K562 (cell line): ENCODE measurements around the gene SLC24A4. TPM values are rescaled to one million over a fixed set of nuclear protein-coding genes. Genes with fewer than 3 reads are reported as not detected.

Experiments
- ATAC-seq: fragments of 200-7000 bp; cut with Tn5 transposase; 3 replicates; pipeline ENCODE4 v1.9.1; 2020; ENCODE audit warnings: moderate library complexity
- BruUV-seq: library from RNA; stranded (reverse); fragments of 400-500 nt; replicated peaks from 2 replicates; lab custom pipeline; 2021; lab: Mats Ljungman, UMichigan
- CTCF ChIA-PET: fragments of 300-600 bp; formaldehyde crosslinking; extraction: SDS; loops from one replicate; lab custom pipeline; 2021; ENCODE audit warnings: low intra/inter-chr PET ratio; lab: Yijun Ruan, JAX
- POLR2A ChIA-PET: fragments of 300-600, 350-650 bp; sonication (Branson Sonifier 250); formaldehyde crosslinking; extraction: SDS; loops from one replicate; lab custom pipeline; 2021; ENCODE audit warnings: antibody characterized with exemption, inconsistent platforms; lab: Yijun Ruan, JAX
- DNase-seq, 4 experiments: peaks; one replicate each; pipeline versions ENCODE4 v3.0.0 to v3.0.0-alpha.2; 2011 to 2018; ENCODE audit warnings: low spot score in 3 of 4, mixed read lengths in 3 of 4; ENCODE audit errors: extremely low read depth in 1 of 4
- FAIRE-seq: peaks from 2 replicates; lab custom pipeline; 2011; peaks lifted over from hg19 to GRCh38; lab: Jason Lieb, UNC
- H2AFZ ChIP-seq: 2 replicates; pipeline ENCODE4 v1.6.0; 2011; ENCODE audit warnings: low read depth, low read length, control low read depth, inconsistent platforms
- H3K27ac ChIP-seq: fragments of 200-600 bp; 3 replicates; pipeline ENCODE4 v1.8.0; 2011; ENCODE audit warnings: low read depth, mild to moderate bottlenecking, control low read depth, inconsistent platforms, low read length, moderate library complexity, mixed read lengths; ENCODE audit errors: extremely low read depth
- H3K27me3 ChIP-seq, 2 experiments: fragments of 300-600 bp in 1 of 2; 2 replicates in 1 of 2; 3 replicates in 1 of 2; pipeline versions ENCODE4 v1.6.0 to v1.8.0; 2011; ENCODE audit warnings: inconsistent platforms in 2 of 2, low read length in 2 of 2, mild to moderate bottlenecking in 1 of 2, mixed read lengths in 1 of 2, moderate library complexity in 1 of 2; ENCODE audit not compliant: control insufficient read depth in 2 of 2, insufficient read depth in 2 of 2
- H3K36me3 ChIP-seq: fragments of 300-600 bp; 3 replicates; pipeline ENCODE4 v1.8.0; 2011; ENCODE audit warnings: mild to moderate bottlenecking, low read length, inconsistent platforms; ENCODE audit not compliant: control insufficient read depth, insufficient read depth
- H3K4me1 ChIP-seq, 2 experiments: fragments of 200-600 bp in 1 of 2; replicated peaks in 1 of 2; 2 replicates in 1 of 2; 3 replicates in 1 of 2; pipeline versions ENCODE4 v1.5.1 to v1.8.0; 2011; ENCODE audit warnings: inconsistent platforms in 2 of 2, low read length in 2 of 2, mild to moderate bottlenecking in 1 of 2, mixed read lengths in 1 of 2, moderate library complexity in 1 of 2; ENCODE audit not compliant: control insufficient read depth in 2 of 2, insufficient read depth in 2 of 2
- H3K4me2 ChIP-seq: 2 replicates; pipeline ENCODE4 v1.6.1; 2011; ENCODE audit warnings: low read length, control low read depth, inconsistent platforms, mixed read lengths; ENCODE audit not compliant: insufficient read depth
- H3K4me3 ChIP-seq: fragments of 200-600 bp; sonication (generic), shearing (Covaris generic); 2 replicates; pipeline ENCODE4 v1.5.1; 2016; ENCODE audit warnings: control low read depth, inconsistent platforms
- H3K79me2 ChIP-seq: fragments of 200-600 bp; 3 replicates; pipeline ENCODE4 v1.8.0; 2011; ENCODE audit warnings: low read length, inconsistent platforms; ENCODE audit not compliant: control insufficient read depth, insufficient read depth
- H3K9ac ChIP-seq, 2 experiments: 2 replicates each; pipeline versions ENCODE4 v1.6.0 to v1.6.1; 2011; ENCODE audit warnings: low read depth in 2 of 2, low read length in 2 of 2, control low read depth in 1 of 2, inconsistent platforms in 1 of 2, mild to moderate bottlenecking in 1 of 2, mixed read lengths in 1 of 2; ENCODE audit not compliant: insufficient read depth in 1 of 2
- H3K9me1 ChIP-seq: one replicate; pipeline ENCODE4 v1.6.0; 2011; ENCODE audit warnings: inconsistent platforms, mild to moderate bottlenecking, low read length, moderate library complexity; ENCODE audit not compliant: control insufficient read depth, insufficient read depth
- H3K9me3 ChIP-seq: replicated peaks from 2 replicates; pipeline ENCODE4 v1.5.1; 2011; ENCODE audit warnings: low read depth, low read length, inconsistent platforms; ENCODE audit not compliant: control insufficient read depth, insufficient read depth
- H4K20me1 ChIP-seq: replicated peaks from 2 replicates; pipeline ENCODE4 v1.6.1; 2011; ENCODE audit warnings: low read length, inconsistent platforms, mixed read lengths; ENCODE audit not compliant: control insufficient read depth, insufficient read depth
- BRF1 ChIP-seq: IDR thresholded peaks from 3 replicates; pipeline ENCODE4 v1.6.1; 2011; ENCODE audit warnings: borderline replicate concordance, mild to moderate bottlenecking; ENCODE audit not compliant: insufficient read length; ENCODE audit errors: extremely low read depth
- LCOR ChIP-seq: sonication (generic); formaldehyde crosslinking; IDR thresholded peaks from 2 replicates; pipeline ENCODE4 v1.8.0; 2022; ENCODE audit warnings: mild to moderate bottlenecking, missing genetic modification reagents
- MECOM ChIP-seq: fragments of 250-450 bp; sonication (Bioruptor Pico); IDR thresholded peaks from 2 replicates; pipeline ENCODE4 v1.8.0; 2022; ENCODE audit warnings: inconsistent platforms
- NBN ChIP-seq: fragments of 450-650 bp; IDR thresholded peaks from 2 replicates; pipeline ENCODE4 v1.6.1; 2016; ENCODE audit warnings: low read depth, mild to moderate bottlenecking
- NFIC ChIP-seq: fragments of 450-650 bp; IDR thresholded peaks from 2 replicates; pipeline ENCODE4 v1.6.1; 2017; ENCODE audit warnings: mild to moderate bottlenecking, inconsistent platforms
- NR3C1 ChIP-seq: sonication (generic); formaldehyde crosslinking; IDR thresholded peaks from 2 replicates; pipeline ENCODE4 v1.8.1; 2022; ENCODE audit warnings: missing genetic modification reagents
- RAD51 ChIP-seq: fragments of 450-650 bp; IDR thresholded peaks from 2 replicates; pipeline ENCODE4 v1.7.1; 2016; ENCODE audit warnings: low read depth, mild to moderate bottlenecking, borderline replicate concordance
- WGBS: fragments of 100-300 bp; shearing (Covaris generic); methylation state at CpG from one replicate; pipeline ENCODE4 v1.1.6; 2016; ENCODE audit warnings: low coverage, mixed read lengths; ENCODE audit not compliant: insufficient coverage; ENCODE audit errors: missing lambda C conversion rate; 5-methylcytosine and 5-hydroxymethylcytosine counted together
- in situ Hi-C: fragments of 300-500 bp; cut with MboI; formaldehyde crosslinking; loops from 4 replicates; pipeline ENCODE4 v1.15.0; 2018; ENCODE audit warnings: inconsistent platforms, mixed read lengths
- intact Hi-C: fragments of 100-400 bp; cut with micrococcal nuclease; formaldehyde crosslinking; loops from 2 replicates; pipeline ENCODE4 v1.14.2; 2022
- polyA plus RNA-seq, 8 experiments: library from polyadenylated mRNA; depleted of rRNA in 4 of 8; stranded (reverse) in 5 of 8; unstranded in 3 of 8; fragments of >200 nt; fragmentation: Nextera tagmentation in 2 of 8; fragmentation: Illumina TruSeq in 1 of 8; extraction: Ambion mirVana in 2 of 8; extraction: Trizol in 1 of 8; gene quantifications; 2 replicates each; pipeline versions ENCODE4 v1.2.1 to v1.2.3, GENCODE V29; 2011 to 2014; ENCODE audit warnings: inconsistent platforms in 1 of 8, missing spikeins in 1 of 8
- total RNA-seq, 7 experiments: library from RNA; depleted of rRNA in 6 of 7; stranded (reverse); fragments of >200 nt in 6 of 7; fragmentation: Illumina TruSeq in 2 of 7; extraction: Trizol in 2 of 7; gene quantifications; 2 replicates each; pipeline versions ENCODE4 v1.2.1 to v1.2.3, GENCODE V29; 2011 to 2021; ENCODE audit warnings: low replicate concordance in 1 of 7
- TF ChIP-seq, protein P1 (sequence below), 2 experiments: fragments of 450-650 bp in 1 of 2; IDR thresholded peaks; 2 replicates each; pipeline ENCODE4 v1.6.1; 2011 to 2017; ENCODE audit warnings: low read depth in 2 of 2, antibody characterized with exemption in 1 of 2, borderline replicate concordance in 1 of 2, low read length in 1 of 2, mild to moderate bottlenecking in 1 of 2, mixed read lengths in 1 of 2; ENCODE audit not compliant: control insufficient read depth in 1 of 2
- TF ChIP-seq, protein P2 (sequence below): fragments of 250-450 bp; sonication (Bioruptor Pico); IDR thresholded peaks from 2 replicates; pipeline ENCODE4 v1.8.0; 2021; ENCODE audit warnings: mild to moderate bottlenecking, moderate library complexity
- TF ChIP-seq, protein P3 (sequence below): fragments of 250-450 bp; sonication (Bioruptor Pico); IDR thresholded peaks from 2 replicates; pipeline ENCODE4 v1.4.0; 2020

The SLC24A4 gene
- total and polyA plus RNA-seq, 9 of the 15 experiments (the other 6 are each of a cell fraction or from before 2014, with no cell fraction given): not detected

DNA sequence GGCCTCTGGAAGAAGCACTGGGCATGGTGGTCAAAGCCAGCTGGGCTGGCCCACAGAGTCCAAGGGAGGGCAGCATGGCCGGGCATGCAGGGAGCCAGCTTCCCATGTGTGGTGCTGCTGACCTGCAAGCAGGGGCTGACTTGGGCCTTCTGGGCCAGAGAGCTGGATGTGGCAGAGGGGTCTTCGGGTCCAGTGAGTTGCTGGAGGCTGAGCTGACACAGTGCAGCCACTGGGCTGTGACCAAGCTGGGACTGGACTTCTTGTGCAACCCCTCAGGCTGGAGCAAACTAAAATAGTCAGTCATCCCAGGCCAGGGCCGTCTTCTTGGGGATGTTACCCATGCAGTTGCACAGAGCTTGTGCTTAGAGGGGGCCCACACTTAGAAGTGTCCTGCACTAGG is 183.3 kb downstream of the SLC24A4 start:
- 3% methylated on average over 3 of the region's 3 CpGs for WGBS
- Histone ChIP-seq H3K4me3 (no peak overlapping the region), H3K4me1 (no peaks in the 10 kb centered on the region), H3K27ac (no peak overlapping the region), H3K27me3 (no peaks in the 10 kb centered on the region), H3K79me2 (no peaks in the 10 kb centered on the region), H2AFZ (no peak overlapping the region), H3K36me3 (no peaks in the 10 kb centered on the region), H3K9me3 (no peaks in the 10 kb centered on the region), H3K4me2 (no peak overlapping the region), H3K9ac (no peak overlapping the region), H4K20me1 (no peaks in the 10 kb centered on the region), H3K9me1 (no peaks in the 10 kb centered on the region)
- CTCF ChIA-PET: no interaction called here
- no TSS peak for BruUV-seq
- in situ Hi-C loops: no loop called here
- intact Hi-C loops: no loop called here
- no peak for DNase-seq
- no peak for FAIRE-seq
- no peak for ATAC-seq
- POLR2A ChIA-PET: no interaction called here
- TF ChIP-seq, protein P1, sequence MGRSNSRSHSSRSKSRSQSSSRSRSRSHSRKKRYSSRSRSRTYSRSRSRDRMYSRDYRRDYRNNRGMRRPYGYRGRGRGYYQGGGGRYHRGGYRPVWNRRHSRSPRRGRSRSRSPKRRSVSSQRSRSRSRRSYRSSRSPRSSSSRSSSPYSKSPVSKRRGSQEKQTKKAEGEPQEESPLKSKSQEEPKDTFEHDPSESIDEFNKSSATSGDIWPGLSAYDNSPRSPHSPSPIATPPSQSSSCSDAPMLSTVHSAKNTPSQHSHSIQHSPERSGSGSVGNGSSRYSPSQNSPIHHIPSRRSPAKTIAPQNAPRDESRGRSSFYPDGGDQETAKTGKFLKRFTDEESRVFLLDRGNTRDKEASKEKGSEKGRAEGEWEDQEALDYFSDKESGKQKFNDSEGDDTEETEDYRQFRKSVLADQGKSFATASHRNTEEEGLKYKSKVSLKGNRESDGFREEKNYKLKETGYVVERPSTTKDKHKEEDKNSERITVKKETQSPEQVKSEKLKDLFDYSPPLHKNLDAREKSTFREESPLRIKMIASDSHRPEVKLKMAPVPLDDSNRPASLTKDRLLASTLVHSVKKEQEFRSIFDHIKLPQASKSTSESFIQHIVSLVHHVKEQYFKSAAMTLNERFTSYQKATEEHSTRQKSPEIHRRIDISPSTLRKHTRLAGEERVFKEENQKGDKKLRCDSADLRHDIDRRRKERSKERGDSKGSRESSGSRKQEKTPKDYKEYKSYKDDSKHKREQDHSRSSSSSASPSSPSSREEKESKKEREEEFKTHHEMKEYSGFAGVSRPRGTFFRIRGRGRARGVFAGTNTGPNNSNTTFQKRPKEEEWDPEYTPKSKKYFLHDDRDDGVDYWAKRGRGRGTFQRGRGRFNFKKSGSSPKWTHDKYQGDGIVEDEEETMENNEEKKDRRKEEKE (IDR thresholded peaks at IDR 0.05; ENCODE audit: borderline replicate concordance in 1 of 2, control insufficient read depth in 1 of 2, low read depth in 2 of 2, low read length in 1 of 2): no peak
- TF ChIP-seq, protein P2, sequence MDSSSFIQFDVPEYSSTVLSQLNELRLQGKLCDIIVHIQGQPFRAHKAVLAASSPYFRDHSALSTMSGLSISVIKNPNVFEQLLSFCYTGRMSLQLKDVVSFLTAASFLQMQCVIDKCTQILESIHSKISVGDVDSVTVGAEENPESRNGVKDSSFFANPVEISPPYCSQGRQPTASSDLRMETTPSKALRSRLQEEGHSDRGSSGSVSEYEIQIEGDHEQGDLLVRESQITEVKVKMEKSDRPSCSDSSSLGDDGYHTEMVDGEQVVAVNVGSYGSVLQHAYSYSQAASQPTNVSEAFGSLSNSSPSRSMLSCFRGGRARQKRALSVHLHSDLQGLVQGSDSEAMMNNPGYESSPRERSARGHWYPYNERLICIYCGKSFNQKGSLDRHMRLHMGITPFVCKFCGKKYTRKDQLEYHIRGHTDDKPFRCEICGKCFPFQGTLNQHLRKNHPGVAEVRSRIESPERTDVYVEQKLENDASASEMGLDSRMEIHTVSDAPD (CRISPR knock-in tag): no peak
- TF ChIP-seq NFIC: no peak
- TF ChIP-seq NR3C1 (CRISPR knock-in tag): no peak
- no peak for TF ChIP-seq RAD51
- no peak for TF ChIP-seq BRF1
- no peak for TF ChIP-seq LCOR (CRISPR knock-in tag)
- TF ChIP-seq NBN: no peak
- TF ChIP-seq MECOM (CRISPR knock-in tag): no peak
- TF ChIP-seq, protein P3, sequence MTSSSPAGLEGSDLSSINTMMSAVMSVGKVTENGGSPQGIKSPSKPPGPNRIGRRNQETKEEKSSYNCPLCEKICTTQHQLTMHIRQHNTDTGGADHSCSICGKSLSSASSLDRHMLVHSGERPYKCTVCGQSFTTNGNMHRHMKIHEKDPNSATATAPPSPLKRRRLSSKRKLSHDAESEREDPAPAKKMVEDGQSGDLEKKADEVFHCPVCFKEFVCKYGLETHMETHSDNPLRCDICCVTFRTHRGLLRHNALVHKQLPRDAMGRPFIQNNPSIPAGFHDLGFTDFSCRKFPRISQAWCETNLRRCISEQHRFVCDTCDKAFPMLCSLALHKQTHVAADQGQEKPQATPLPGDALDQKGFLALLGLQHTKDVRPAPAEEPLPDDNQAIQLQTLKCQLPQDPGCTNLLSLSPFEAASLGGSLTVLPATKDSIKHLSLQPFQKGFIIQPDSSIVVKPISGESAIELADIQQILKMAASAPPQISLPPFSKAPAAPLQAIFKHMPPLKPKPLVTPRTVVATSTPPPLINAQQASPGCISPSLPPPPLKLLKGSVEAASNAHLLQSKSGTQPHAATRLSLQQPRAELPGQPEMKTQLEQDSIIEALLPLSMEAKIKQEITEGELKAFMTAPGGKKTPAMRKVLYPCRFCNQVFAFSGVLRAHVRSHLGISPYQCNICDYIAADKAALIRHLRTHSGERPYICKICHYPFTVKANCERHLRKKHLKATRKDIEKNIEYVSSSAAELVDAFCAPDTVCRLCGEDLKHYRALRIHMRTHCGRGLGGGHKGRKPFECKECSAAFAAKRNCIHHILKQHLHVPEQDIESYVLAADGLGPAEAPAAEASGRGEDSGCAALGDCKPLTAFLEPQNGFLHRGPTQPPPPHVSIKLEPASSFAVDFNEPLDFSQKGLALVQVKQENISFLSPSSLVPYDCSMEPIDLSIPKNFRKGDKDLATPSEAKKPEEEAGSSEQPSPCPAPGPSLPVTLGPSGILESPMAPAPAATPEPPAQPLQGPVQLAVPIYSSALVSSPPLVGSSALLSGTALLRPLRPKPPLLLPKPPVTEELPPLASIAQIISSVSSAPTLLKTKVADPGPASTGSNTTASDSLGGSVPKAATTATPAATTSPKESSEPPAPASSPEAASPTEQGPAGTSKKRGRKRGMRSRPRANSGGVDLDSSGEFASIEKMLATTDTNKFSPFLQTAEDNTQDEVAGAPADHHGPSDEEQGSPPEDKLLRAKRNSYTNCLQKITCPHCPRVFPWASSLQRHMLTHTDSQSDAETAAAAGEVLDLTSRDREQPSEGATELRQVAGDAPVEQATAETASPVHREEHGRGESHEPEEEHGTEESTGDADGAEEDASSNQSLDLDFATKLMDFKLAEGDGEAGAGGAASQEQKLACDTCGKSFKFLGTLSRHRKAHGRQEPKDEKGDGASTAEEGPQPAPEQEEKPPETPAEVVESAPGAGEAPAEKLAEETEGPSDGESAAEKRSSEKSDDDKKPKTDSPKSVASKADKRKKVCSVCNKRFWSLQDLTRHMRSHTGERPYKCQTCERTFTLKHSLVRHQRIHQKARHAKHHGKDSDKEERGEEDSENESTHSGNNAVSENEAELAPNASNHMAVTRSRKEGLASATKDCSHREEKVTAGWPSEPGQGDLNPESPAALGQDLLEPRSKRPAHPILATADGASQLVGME: no peak
